Activated CD4-positive, alpha-beta memory T cell treated with anti-CD3 and anti-CD28 coated beads for 36 hours (primary cell): ENCODE results near the gene FFAR2. TPM values are rescaled to one million over a fixed set of nuclear protein-coding genes. Genes with fewer than 3 reads are reported as not detected.

Source experiments
- CTCF ChIA-PET: fragments of 350-600 bp; sonication (Branson Sonifier 250); formaldehyde crosslinking; loops from one replicate; lab custom pipeline; 2021; ENCODE audit warnings: antibody characterized with exemption, inconsistent platforms; lab: Charles Lee
- POLR2A ChIA-PET: fragments of 350-600 bp; sonication (Branson Sonifier 250); formaldehyde crosslinking; loops from one replicate; lab custom pipeline; 2021; ENCODE audit warnings: antibody characterized with exemption; lab: Charles Lee
- DNase-seq: peaks from one replicate; pipeline ENCODE4 v3.0.0-alpha.2; 2020
- H3K27ac Mint-ChIP-seq: one replicate; pipeline ENCODE4 v1.8.0; 2021; ENCODE audit warnings: mixed read lengths
- H3K27me3 Mint-ChIP-seq: one replicate; pipeline ENCODE4 v1.8.0; 2021; ENCODE audit warnings: mixed read lengths
- H3K36me3 Mint-ChIP-seq: one replicate; pipeline ENCODE4 v1.8.0; 2021; ENCODE audit warnings: mixed read lengths
- H3K4me1 Mint-ChIP-seq: one replicate; pipeline ENCODE4 v1.8.0; 2021; ENCODE audit warnings: low read depth, mixed read lengths
- H3K4me3 Mint-ChIP-seq: one replicate; pipeline ENCODE4 v1.8.0; 2021; ENCODE audit warnings: mild to moderate bottlenecking, mixed read lengths
- H3K9me3 Mint-ChIP-seq: one replicate; pipeline ENCODE4 v1.8.0; 2021; ENCODE audit warnings: mixed read lengths
- intact Hi-C: fragments of 100-400 bp; cut with micrococcal nuclease; formaldehyde crosslinking; loops from one replicate; pipeline ENCODE4 v1.15.1; 2023
- total RNA-seq, 2 experiments: library from RNA; stranded (reverse); gene quantifications; one replicate each; pipeline ENCODE4 v1.2.3, GENCODE V29; 2021

FFAR2 gene
- total RNA-seq, 2 experiments from 2014 or later, result not detected

DNA sequence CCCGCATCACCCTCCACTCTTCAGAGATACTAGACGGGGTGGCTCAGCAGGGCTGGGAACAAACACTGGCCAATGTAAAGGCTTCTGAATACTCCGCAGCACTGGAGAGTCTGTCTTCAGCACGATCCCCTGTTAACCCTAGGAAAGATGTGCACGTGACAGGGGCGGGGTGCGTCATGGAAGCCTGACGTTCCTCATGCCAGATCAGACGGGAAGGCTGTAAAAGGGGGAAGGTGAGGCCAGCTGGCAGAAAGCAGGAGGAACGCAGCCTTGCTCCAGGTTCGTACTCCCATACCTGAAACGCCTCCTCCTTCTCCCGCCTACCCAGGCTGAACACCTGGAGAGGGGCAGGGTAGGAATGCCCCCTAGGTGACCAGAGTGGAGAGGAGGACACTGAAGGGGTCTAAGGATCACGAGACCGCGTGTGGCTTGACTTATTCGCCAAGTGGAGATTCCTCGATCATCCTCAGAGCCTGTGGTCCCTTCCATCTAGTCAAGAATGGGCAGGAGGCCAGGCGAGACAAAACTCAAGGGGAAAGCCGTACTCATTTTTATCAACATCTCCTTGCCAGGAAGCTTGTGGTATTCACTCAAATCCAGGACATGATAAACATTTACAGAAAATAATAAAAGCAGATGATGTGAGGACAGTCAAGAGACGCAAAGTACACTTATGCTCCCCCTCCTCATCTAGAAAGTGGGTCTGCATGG lies 18.2 kb upstream of the FFAR2 start:
- ChIA-PET CTCF (interaction anchor here (1.2 kb wide), 1 partner anchor 65 kb away, joined by 4 read pairs; no protein-coding TSS in a partner anchor), POLR2A (no interaction called here)
- Mint-ChIP-seq H3K9me3 (peaks cover 12% of the 10 kb centered on the region), H3K27ac (no peak overlapping the region), H3K4me3 (no peak overlapping the region), H3K36me3 (peaks cover 2% of the 10 kb centered on the region), H3K27me3 (peaks cover 5% of the 10 kb centered on the region), H3K4me1 (no peaks in the 10 kb centered on the region)
- DNase-seq, result no peak
- intact Hi-C loops, result no loop called here

DNA sequence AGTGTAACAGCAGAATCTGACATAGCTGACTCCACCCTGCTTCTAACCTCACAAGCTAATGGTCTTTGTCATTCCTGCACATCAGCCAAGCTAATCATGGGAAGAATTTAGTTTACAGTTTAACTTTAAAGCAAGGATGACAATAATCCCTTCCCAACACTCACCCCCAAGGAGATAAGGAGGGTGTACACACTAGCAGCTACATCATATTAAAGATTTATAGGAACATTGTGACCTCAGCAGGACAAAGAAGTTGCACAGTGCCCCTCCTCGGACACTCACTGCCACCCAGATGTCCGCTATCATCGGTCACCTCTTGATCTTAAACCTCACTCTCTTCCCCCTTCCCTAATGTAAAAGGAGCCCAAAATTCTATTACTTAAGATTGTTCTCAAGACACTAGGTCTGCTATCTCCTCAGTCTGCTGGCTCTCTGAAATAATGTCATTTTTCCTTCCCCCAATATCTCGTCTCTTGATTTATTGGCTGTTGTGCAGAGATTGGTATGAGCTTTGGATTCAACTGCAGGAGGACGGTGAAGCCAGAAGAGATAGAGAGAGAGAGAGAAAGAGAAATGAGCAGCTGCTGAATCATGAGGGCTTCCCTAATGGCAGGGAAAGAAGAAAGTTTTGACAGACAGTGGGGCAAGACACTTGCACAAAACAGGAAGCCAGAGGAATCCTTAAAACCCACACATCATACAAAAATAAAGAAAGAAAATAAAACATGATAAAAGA lies 17.5 kb upstream of the FFAR2 start:
- H3K36me3 Mint-ChIP-seq, result peaks cover 2% of the 10 kb centered on the region
- H3K4me1 Mint-ChIP-seq, result no peaks in the 10 kb centered on the region
- CTCF ChIA-PET, result interaction anchor here (1.2 kb wide), 1 partner anchor 65 kb away, joined by 4 read pairs; no protein-coding TSS in a partner anchor
- intact Hi-C loops, result no loop called here
- no peak overlapping the region for H3K27ac Mint-ChIP-seq
- no peak for DNase-seq
- POLR2A ChIA-PET, result no interaction called here
- H3K27me3 Mint-ChIP-seq, result peaks cover 5% of the 10 kb centered on the region
- no peak overlapping the region for H3K4me3 Mint-ChIP-seq
- H3K9me3 Mint-ChIP-seq, result peaks cover 12% of the 10 kb centered on the region

DNA sequence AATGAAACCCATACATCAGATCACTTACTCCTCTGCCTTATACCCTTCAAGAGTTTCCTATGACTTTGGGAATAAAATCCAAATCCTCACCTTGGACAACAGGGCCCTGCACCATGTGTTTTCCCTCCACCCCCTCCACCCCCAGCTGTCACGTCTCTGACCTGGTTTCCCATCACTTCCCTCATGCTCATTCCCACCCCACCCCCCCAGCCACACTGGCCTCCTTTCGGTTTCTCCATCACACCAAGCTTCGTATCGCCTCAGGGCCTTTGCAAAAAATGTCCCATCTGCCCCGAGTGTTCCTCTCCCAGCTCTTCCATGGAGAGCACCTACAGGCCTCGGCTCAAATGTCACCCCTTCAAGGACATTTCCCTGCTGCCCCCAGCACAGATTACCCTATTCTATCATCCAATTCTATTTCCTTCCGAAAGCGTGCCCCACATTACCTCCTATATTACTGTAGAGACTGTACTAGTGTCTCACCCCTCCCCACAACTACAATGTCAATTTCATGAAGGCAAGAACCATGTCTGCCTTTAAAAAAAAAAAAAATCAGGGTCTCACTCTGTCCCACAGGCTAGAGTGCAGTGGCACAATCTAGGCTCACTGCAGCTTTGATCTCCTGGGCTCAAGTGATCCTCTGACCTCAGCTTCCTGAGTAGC lies 16.8 kb upstream of the FFAR2 start:
- H3K9me3 Mint-ChIP-seq, result peaks cover 12% of the 10 kb centered on the region
- H3K27me3 Mint-ChIP-seq, result peaks cover 8% of the 10 kb centered on the region
- POLR2A ChIA-PET, result no interaction called here
- H3K4me1 Mint-ChIP-seq, result peaks cover 6% of the 10 kb centered on the region
- CTCF ChIA-PET, result interaction anchor here (1.2 kb wide), 1 partner anchor 64 kb away, joined by 4 read pairs; no protein-coding TSS in a partner anchor
- no peak for DNase-seq
- intact Hi-C loops, result no loop called here
- H3K36me3 Mint-ChIP-seq, result peaks cover 2% of the 10 kb centered on the region
- H3K4me3 Mint-ChIP-seq, result no peak overlapping the region
- no peak overlapping the region for H3K27ac Mint-ChIP-seq

DNA sequence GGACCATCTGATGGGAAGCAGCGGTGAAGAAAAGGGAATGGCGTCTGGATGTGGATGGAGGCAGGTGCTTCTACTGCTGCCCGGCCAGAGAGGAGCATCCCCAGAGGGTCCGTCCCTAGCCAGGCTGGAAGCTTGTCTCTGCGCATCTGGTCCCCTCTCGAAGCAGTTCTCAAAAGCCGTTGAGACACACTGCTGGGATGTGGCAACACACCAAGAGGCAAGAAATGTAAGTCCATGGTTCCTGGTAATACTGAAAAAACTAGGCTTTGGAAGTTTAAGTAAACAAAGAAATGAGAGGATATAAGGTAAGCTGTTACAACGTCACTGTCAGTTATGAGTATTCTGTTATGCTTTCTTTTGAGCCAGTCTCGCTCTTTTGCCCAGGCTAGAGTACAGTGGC lies 15.1 kb upstream of the FFAR2 start:
- no peak overlapping the region for H3K4me3 Mint-ChIP-seq
- no peak for DNase-seq
- intact Hi-C loops, result no loop called here
- H3K4me1 Mint-ChIP-seq, result peaks cover 18% of the 10 kb centered on the region
- no peak overlapping the region for H3K27ac Mint-ChIP-seq
- peaks cover 12% of the 10 kb centered on the region for H3K9me3 Mint-ChIP-seq
- H3K36me3 Mint-ChIP-seq, result peaks cover 2% of the 10 kb centered on the region
- H3K27me3 Mint-ChIP-seq, result peaks cover 10% of the 10 kb centered on the region
- ChIA-PET CTCF (interaction anchor here (1.3 kb wide), 1 partner anchor 36 kb away, joined by 4 read pairs; no protein-coding TSS in a partner anchor), POLR2A (no interaction called here)

DNA sequence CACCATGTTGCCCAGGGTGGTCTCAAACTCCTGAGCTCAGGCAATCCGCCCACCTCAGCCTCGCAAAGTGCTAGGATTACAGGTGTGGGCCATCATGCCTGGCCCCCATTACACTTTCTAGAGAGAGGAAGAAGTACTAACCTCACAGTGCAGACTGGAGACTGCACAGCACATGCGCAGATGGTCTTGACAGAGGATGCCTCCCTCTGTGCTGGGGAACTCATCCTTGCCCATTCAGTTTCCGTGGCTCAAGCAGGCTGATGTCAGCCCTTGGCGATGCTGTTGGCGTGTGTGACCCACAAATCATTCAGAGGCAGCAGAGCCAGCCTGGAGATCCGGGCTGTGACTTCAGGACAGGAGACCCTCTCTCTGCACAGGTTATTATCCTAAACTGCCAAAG lies 14.6 kb upstream of the FFAR2 start:
- peaks cover 2% of the 10 kb centered on the region for H3K36me3 Mint-ChIP-seq
- intact Hi-C loops, result no loop called here
- H3K9me3 Mint-ChIP-seq, result peaks cover 12% of the 10 kb centered on the region
- DNase-seq, result no peak
- ChIA-PET CTCF (interaction anchor here (1.3 kb wide), 1 partner anchor 35 kb away, joined by 4 read pairs; no protein-coding TSS in a partner anchor), POLR2A (no interaction called here)
- peaks cover 10% of the 10 kb centered on the region for H3K27me3 Mint-ChIP-seq
- H3K27ac Mint-ChIP-seq, result no peak overlapping the region
- H3K4me3 Mint-ChIP-seq, result no peak overlapping the region
- H3K4me1 Mint-ChIP-seq, result peaks cover 18% of the 10 kb centered on the region

DNA sequence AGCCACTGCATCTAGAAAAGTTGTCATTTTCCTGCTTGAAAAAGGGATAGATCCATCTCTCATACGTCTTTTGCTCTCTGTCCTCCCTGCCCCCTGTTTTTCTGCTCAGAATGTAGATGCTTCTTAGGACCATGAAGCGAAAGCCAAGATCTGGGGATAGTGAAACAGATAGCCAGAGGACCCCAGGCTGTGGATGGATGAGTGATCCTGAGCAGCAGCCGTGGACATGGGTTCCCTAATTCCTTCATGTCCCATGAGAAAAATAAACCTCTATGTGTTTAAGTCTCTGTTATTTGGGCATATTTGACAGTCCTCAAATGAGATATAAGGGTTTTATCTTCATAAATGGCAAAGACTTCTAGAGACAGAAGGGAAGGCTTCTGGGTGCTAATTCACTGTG lies 12.2 kb upstream of the FFAR2 start:
- Mint-ChIP-seq H3K4me3 (peak overlapping the region; percentile 1), H3K27ac (peak overlapping the region; percentile 23), H3K27me3 (peaks cover 13% of the 10 kb centered on the region), H3K36me3 (peaks cover 2% of the 10 kb centered on the region), H3K4me1 (peaks cover 18% of the 10 kb centered on the region), H3K9me3 (peaks cover 9% of the 10 kb centered on the region)
- no peak for DNase-seq
- CTCF ChIA-PET, result no interaction called here
- intact Hi-C loops, result loop anchor here (1.0 to 5.0 kb wide), 2 partner anchors 15 to 661 kb away; no protein-coding TSS in a partner anchor
- POLR2A ChIA-PET, result no interaction called here

DNA sequence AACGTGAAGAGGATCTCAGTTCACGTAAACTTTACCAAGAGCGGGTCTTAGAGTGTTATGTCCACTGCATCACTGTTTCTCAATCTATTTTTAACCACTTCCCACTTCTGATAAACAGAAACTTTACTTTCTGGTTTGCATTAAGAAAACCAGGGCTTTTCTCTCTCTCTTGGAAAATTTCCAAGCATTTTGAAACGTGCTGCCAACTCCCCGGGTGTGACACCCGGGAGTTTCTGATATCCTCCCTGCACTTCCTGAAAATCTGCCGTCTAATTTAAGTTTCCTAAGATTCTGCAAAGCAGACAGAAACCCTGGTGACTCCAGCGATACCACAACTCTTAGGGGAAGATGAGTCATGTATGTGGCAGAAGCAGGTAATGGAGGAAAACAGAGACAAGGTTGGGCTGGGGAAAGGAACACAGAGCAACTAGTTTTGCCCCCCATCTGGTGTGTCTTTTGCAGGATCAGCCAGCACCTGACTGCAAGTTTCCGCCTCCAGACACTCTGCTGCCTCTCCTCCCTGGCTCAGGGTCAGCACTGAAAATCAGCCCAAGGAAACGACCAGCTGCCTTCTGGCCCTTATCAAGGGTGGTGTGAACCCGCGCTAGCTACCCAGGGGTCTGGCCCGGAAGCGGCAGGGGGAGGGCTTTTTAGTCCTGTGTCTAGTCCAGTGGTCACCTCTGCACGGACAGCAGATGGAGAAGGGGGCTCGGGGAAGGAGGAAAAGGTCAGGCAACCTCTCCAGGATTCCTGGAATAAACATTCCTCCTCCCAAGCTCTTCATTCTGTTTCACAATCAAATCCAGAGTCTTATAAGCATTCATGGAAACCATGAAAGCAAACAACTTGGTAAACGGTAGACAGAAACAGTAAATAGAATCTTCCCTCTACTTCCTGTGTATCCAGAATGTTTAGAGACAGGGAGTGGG lies 11.3 kb upstream of the FFAR2 start:
- Mint-ChIP-seq H3K27me3 (peaks cover 13% of the 10 kb centered on the region), H3K4me1 (peaks cover 18% of the 10 kb centered on the region), H3K36me3 (no peaks in the 10 kb centered on the region), H3K4me3 (peak overlapping the region; percentile 1), H3K27ac (no peak overlapping the region), H3K9me3 (peaks cover 3% of the 10 kb centered on the region)
- intact Hi-C loops, result loop anchor here (1.0 to 5.0 kb wide), 2 partner anchors 15 to 661 kb away; no protein-coding TSS in a partner anchor
- POLR2A ChIA-PET, result no interaction called here
- CTCF ChIA-PET, result interaction anchor here (1.0 kb wide), 1 partner anchor 73 kb away, joined by 3 read pairs; no protein-coding TSS in a partner anchor
- peak; percentile 51 for DNase-seq

DNA sequence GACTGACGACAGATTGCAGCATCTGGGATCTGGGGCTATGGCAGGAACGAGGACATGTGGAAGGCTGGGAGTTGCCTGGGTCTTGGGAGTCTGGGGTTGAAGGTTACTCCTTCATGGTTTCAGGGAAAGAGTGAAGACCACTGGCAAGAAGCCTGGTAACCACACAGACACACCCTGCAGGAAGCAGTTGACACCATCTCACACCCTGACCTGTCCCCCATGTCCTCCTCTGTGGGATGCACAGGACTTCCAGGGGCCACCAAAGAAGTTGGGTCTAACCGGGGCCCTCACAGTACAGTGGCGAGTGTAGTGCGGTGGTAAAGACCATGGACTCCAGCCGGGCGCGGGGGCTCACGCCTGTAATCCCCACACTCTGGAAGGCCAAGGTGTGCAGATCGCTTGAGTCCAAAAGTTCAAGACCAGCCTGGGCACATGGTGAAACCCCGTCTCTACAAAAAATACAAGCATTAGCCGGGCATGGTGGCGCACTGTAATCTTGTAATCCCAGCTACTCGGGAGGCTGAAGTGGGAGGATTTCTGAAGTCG lies 10.6 kb upstream of the FFAR2 start:
- CTCF ChIA-PET, result interaction anchor here (1.0 kb wide), 1 partner anchor 73 kb away, joined by 3 read pairs; no protein-coding TSS in a partner anchor
- DNase-seq, result no peak
- POLR2A ChIA-PET, result no interaction called here
- Mint-ChIP-seq H3K27ac (no peak overlapping the region), H3K36me3 (no peaks in the 10 kb centered on the region), H3K9me3 (no peaks in the 10 kb centered on the region), H3K4me1 (peaks cover 18% of the 10 kb centered on the region), H3K4me3 (no peak overlapping the region), H3K27me3 (peaks cover 11% of the 10 kb centered on the region)
- intact Hi-C loops, result loop anchor here (5.0 kb wide), 1 partner anchor 660 kb away; no protein-coding TSS in a partner anchor

DNA sequence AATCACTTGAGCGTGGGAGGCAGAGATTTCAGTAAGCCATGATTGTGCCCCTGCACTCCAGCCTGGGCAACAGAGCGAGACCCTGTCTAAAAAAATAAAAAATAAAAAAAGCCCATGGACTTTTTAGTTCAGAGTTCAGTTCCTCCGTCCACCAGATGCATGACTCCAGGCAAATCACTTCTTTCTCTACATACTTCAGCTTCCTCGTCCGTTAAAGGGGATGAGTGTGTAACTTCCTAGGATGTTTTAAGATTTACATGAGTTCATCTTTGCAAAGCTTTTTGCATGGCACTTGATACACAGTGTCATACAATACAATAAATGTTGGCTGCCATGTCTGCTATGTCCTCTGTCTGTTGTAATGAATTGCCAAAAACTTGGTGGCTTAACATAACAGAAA lies 10.0 kb upstream of the FFAR2 start:
- Mint-ChIP-seq H3K27me3 (peaks cover 11% of the 10 kb centered on the region), H3K9me3 (no peaks in the 10 kb centered on the region), H3K36me3 (no peaks in the 10 kb centered on the region), H3K4me1 (peaks cover 18% of the 10 kb centered on the region), H3K4me3 (no peak overlapping the region), H3K27ac (no peak overlapping the region)
- ChIA-PET POLR2A (no interaction called here), CTCF (interaction anchor here (0.6 kb wide), 1 partner anchor 323 kb away, joined by 3 read pairs; no protein-coding TSS in a partner anchor)
- intact Hi-C loops, result loop anchor here (5.0 kb wide), 1 partner anchor 659 kb away; no protein-coding TSS in a partner anchor
- no peak for DNase-seq

DNA sequence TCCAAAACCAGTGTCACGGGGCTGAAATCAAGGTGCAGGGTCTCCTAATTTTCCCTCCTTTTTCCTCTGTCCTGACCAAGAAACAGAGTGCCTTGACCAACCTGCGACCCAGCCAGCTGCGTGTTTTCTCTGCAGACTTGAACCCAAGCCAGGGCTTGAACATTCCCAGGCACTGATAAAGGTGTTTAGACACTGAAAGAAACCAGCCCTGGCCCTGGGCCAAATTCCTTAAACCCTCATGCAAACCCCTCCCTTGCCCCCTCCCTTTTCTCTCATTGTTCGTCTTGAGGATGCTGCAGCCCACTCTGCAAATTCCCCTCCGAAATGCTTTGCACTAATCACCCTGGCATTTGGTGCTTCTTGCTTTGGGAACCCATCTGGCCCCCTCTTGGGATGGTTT lies 9.5 kb upstream of the FFAR2 start:
- no peak for DNase-seq
- intact Hi-C loops, result loop anchor here (5.0 kb wide), 1 partner anchor 659 kb away; no protein-coding TSS in a partner anchor
- peaks cover 18% of the 10 kb centered on the region for H3K4me1 Mint-ChIP-seq
- CTCF ChIA-PET, result interaction anchor here (0.6 kb wide), 1 partner anchor 324 kb away, joined by 3 read pairs; no protein-coding TSS in a partner anchor
- no peak overlapping the region for H3K27ac Mint-ChIP-seq
- POLR2A ChIA-PET, result no interaction called here
- peaks cover 11% of the 10 kb centered on the region for H3K27me3 Mint-ChIP-seq
- no peaks in the 10 kb centered on the region for H3K9me3 Mint-ChIP-seq
- H3K36me3 Mint-ChIP-seq, result no peaks in the 10 kb centered on the region
- no peak overlapping the region for H3K4me3 Mint-ChIP-seq
